ENCODE measurements around the gene C20orf96.

DNA sequence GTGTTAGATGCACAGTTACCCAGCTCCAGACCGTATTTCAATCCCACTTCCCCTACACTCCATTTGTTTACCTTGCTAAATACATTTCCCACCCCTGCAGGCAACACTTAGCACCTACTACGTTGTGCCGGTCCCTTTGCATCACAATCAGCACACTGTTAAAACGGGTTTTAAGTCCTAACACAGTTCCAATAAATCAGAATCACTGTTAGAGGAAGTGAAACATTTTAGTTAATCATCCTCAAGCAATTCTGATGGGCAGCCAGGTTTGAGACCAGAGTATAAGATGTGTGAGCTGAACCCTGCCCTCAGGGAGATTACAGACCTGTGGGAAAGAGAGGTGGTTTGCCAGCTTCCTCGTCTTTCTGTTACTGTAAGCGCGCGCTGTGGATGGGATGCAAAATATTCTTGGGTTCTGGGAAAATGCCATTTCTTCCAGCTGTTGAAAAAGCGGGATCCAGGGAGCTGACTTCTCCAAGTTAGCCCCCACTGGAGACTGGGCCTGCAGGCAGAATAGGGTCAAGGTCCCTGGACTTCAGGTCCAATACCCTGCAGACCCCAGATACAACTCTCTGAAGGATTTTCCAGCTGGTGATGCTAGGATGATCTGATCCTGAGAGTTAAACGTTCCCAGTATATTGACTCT is 9.9 kb upstream of the C20orf96 start:
- TF ChIP-seq, protein P1, sequence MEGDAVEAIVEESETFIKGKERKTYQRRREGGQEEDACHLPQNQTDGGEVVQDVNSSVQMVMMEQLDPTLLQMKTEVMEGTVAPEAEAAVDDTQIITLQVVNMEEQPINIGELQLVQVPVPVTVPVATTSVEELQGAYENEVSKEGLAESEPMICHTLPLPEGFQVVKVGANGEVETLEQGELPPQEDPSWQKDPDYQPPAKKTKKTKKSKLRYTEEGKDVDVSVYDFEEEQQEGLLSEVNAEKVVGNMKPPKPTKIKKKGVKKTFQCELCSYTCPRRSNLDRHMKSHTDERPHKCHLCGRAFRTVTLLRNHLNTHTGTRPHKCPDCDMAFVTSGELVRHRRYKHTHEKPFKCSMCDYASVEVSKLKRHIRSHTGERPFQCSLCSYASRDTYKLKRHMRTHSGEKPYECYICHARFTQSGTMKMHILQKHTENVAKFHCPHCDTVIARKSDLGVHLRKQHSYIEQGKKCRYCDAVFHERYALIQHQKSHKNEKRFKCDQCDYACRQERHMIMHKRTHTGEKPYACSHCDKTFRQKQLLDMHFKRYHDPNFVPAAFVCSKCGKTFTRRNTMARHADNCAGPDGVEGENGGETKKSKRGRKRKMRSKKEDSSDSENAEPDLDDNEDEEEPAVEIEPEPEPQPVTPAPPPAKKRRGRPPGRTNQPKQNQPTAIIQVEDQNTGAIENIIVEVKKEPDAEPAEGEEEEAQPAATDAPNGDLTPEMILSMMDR (conservative IDR thresholded peaks at IDR 0.05): no peak
- TF ChIP-seq ZFX (IDR thresholded peaks at IDR 0.05): no peak

Data from C4-2B (cell line).